ENCODE results near the gene TBCK.

The TBCK gene

GRCh38 chr4:106109929-106110328 is 206.1 kb downstream of the TBCK start:
- DNase-seq = no peak

GRCh38 chr4:106105697-106106096 is 210.3 kb downstream of the TBCK start:
- DNase-seq = no peak

- no peak for DNase-seq
Observed at GRCh38 chr4:106104276-106104675, 211.7 kb downstream of the TBCK start.

- DNase-seq = no peak
Observed at GRCh38 chr4:106096454-106096853, 219.6 kb downstream of the TBCK start.

GRCh38 chr4:106095408-106095807 is 220.6 kb downstream of the TBCK start:
- no peak for DNase-seq

- DNase-seq = no peak
Observed at GRCh38 chr4:106092361-106093040, 223.5 kb downstream of the TBCK start.

GRCh38 chr4:106090826-106091225 is 225.2 kb downstream of the TBCK start:
- DNase-seq = no peak

- no peak for DNase-seq
Observed at GRCh38 chr4:106083065-106083464, 232.9 kb downstream of the TBCK start.

GRCh38 chr4:106080376-106080775 is 235.6 kb downstream of the TBCK start:
- no peak for DNase-seq

GRCh38 chr4:106079616-106080015 is 236.4 kb downstream of the TBCK start:
- DNase-seq = no peak

GRCh38 chr4:106065018-106065417 is 251.0 kb downstream of the TBCK start:
- no peak for DNase-seq

GRCh38 chr4:106063009-106063408 is 253.0 kb downstream of the TBCK start:
- DNase-seq = no peak

GRCh38 chr4:106062452-106062875 is 253.5 kb downstream of the TBCK start:
- DNase-seq = no peak

GRCh38 chr4:106058921-106059320 is 257.1 kb downstream of the TBCK start:
- DNase-seq = no peak

- DNase-seq = no peak
Observed at GRCh38 chr4:106056914-106057313, 259.1 kb downstream of the TBCK start.

GRCh38 chr4:106051514-106051913 is 264.5 kb downstream of the TBCK start:
- no peak for DNase-seq

GRCh38 chr4:106049490-106049889 is 266.5 kb downstream of the TBCK start:
- no peak for DNase-seq

- no peak for DNase-seq
Observed at GRCh38 chr4:106048250-106048971, 267.6 kb downstream of the TBCK start.

GRCh38 chr4:106046083-106046482 is 269.9 kb downstream of the TBCK start:
- no peak for DNase-seq

- DNase-seq = no peak
Observed at GRCh38 chr4:106041294-106042002, 274.6 kb downstream of the TBCK start.

- no peak for DNase-seq
Observed at GRCh38 chr4:106039796-106040195, 276.2 kb downstream of the TBCK start.

GRCh38 chr4:106038908-106039307 is 277.1 kb downstream of the TBCK start:
- no peak for DNase-seq

GRCh38 chr4:106038012-106038411 is 278.0 kb downstream of the TBCK start:
- no peak for DNase-seq

GRCh38 chr4:106036848-106037247 is 279.2 kb downstream of the TBCK start:
- no peak for DNase-seq
